HL-60 (cell line): ENCODE results near the gene ZDHHC4.

Source experiments
- DNase-seq, 2 experiments: peaks; one replicate each; pipeline ENCODE4 v3.0.0-alpha.2; 2010 to 2020; ENCODE audit warnings: low read depth in 1 of 2, low spot score in 1 of 2
- H3K27ac ChIP-seq: fragments of 250-450 bp; sonication (Bioruptor Pico); replicated peaks from 2 replicates; pipeline ENCODE4 v1.5.1; 2020; ENCODE audit warnings: mild to moderate bottlenecking, moderate library complexity
- H3K27me3 ChIP-seq: fragments of 250-450 bp; sonication (Bioruptor Pico); 2 replicates; pipeline ENCODE4 v1.5.1; 2021; ENCODE audit warnings: mild to moderate bottlenecking, moderate library complexity; ENCODE audit not compliant: insufficient read depth, poor library complexity, severe bottlenecking
- H3K4me3 ChIP-seq: replicated peaks from 2 replicates; pipeline ENCODE4 v1.5.1; 2011; ENCODE audit warnings: mild to moderate bottlenecking, control low read depth, low read length; ENCODE audit not compliant: insufficient read depth
- CTCF ChIP-seq: IDR thresholded peaks from one replicate; pipeline ENCODE4 v1.5.1; 2011; ENCODE audit warnings: low read length, control low read depth, inconsistent platforms; ENCODE audit not compliant: insufficient read depth
- GABPA ChIP-seq: IDR thresholded peaks from 2 replicates; pipeline ENCODE4 v1.6.1; 2012; ENCODE audit warnings: low read depth
- POLR2AphosphoS5 ChIP-seq: IDR thresholded peaks from 2 replicates; pipeline ENCODE4 v1.6.1; 2012; ENCODE audit warnings: low read depth
- REST ChIP-seq: IDR thresholded peaks from 2 replicates; pipeline ENCODE4 v1.6.1; 2012; ENCODE audit warnings: low read depth; ENCODE audit not compliant: insufficient replicate concordance
- SPI1 ChIP-seq: IDR thresholded peaks from 2 replicates; pipeline ENCODE4 v1.6.1; 2012; ENCODE audit warnings: low read depth, mild to moderate bottlenecking, borderline replicate concordance

The ZDHHC4 gene

GRCh38 chr7:6621195-6622133 lies 44.2 kb downstream of the ZDHHC4 start:
- TF ChIP-seq POLR2AphosphoS5 = no peak
- TF ChIP-seq SPI1 = no peak
- TF ChIP-seq REST = no peak
- TF ChIP-seq CTCF = no peak
- no peak for TF ChIP-seq GABPA
- Histone ChIP-seq H3K27ac (no peak overlapping the region), H3K4me3 (no peak overlapping the region), H3K27me3 (peaks cover 2% of the 10 kb centered on the region)
- DNase-seq = no peak

DNA sequence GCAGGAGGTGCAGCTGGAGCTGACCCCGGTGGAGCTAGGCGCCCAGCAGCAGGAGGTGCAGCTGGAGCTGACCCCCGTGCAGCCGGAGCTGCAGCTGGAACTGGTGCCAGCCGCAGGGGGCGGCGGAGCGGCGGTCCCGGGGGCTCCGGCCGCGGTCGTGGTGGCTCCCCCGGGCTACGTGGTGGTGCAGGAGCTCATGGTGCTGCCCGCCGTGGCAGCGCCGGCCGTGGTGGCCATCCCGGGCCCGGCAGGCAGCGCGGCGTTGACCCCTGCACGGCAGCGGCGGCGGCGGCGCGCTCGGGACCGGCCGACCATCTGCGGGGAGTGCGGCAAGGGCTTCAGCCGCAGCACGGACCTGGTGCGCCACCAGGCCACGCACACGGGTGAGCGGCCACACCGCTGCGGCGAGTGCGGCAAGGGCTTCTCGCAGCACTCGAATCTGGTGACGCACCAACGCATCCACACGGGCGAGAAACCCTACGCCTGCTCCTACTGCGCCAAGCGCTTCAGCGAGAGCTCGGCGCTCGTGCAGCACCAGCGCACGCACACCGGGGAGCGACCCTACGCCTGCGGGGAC lies 45.0 kb downstream of the ZDHHC4 start:
- Histone ChIP-seq H3K4me3 (no peak overlapping the region), H3K27me3 (peaks cover 2% of the 10 kb centered on the region), H3K27ac (no peak overlapping the region)
- DNase-seq = no peak
- TF ChIP-seq GABPA (no peak), POLR2AphosphoS5 (no peak), SPI1 (no peak), REST (no peak), CTCF (no peak)

DNA sequence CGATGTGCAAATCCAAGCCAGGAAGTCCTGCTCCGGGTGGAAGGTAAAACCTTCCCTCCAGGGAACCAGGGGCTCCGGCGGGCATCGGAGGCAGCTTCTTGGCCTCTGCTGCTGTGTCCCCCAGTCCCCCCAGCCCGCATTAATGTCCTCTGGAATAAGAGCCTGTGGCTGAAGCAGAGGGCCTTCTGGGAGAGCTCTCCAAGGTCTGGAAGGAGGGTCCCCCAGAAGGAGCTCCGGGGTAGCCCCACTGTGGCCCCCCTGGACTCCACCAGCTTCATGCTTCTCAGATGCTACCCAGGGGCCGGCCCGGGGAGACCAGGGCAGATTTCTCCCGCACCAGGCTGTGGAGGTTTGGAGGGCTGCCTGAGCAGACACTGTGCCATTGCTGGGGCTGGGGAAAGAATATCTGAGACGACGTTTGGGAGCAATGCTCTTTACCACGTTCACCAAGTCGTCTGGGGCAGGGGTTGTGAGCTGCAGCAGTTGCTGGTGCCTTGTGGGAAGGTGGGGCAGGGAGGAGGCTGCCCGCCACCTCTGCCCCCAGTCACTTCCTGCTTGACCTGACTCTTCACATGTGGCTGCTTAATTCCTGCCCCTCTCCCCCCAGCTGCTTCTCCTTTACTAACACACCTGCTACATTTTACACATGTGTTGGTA lies 46.5 kb downstream of the ZDHHC4 start:
- Histone ChIP-seq H3K4me3 (no peak overlapping the region), H3K27me3 (no peaks in the 10 kb centered on the region), H3K27ac (no peak overlapping the region)
- TF ChIP-seq REST = peak; percentile 66
- no peak for TF ChIP-seq POLR2AphosphoS5
- no peak for TF ChIP-seq CTCF
- peak in 1 of 2 experiments; percentile 16 for DNase-seq
